Measurements from ENCODE around the gene CYTH2.

CYTH2 gene

DNA sequence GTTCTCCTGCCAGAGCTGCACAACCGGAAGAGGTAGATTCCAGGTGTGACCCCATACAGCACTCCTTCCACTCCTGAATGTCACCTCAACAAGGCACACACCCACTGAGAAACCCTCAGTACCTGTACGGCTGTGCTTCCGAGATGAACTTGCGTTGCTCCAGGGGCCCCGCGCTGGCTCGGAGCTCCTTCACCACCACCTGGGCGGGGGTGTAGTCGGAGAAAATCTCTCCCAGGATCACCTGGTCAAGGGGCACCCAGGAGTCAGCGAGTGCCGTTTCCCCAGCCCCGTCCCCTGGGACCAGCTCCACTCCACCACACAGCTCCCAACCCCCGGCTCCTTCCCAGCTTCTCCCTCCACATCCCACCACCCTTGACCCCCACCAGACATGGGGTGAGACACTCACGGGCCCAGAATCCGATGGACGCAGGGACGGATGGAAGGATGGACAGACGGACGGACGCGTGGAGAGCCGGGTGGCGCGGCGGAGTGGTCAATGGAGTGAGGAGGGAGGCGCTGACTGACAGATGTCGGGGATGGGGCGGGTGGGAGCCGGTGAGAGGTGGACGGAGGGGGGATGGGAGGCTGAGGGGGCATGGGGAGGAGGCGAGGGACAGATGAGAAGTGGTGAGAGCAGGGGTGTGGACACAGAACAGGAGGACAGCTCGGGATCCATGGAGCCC lies 39.7 kb downstream of the CYTH2 start:
- Histone ChIP-seq H4K20me1 (ENCODE audit: control insufficient read depth, insufficient read depth, low read depth, low read length) (peaks cover 2% of the 10 kb centered on the region; the same call in 1 of the 2 replicates), H3K27me3 (ENCODE audit: control insufficient read depth, low read length) (peaks cover 9% of the 10 kb centered on the region), H3K9me2 (replicated peaks; ENCODE audit: control insufficient read depth, low read length) (no peaks in the 10 kb centered on the region), H3K36me3 (ENCODE audit: control insufficient read depth, low read length) (no peaks in the 10 kb centered on the region), H3K79me2 (ENCODE audit: control insufficient read depth, low read length) (no peaks in the 10 kb centered on the region), H3F3A (ENCODE audit: control insufficient read depth, insufficient read depth) (peaks cover 13% of the 10 kb centered on the region), H3K9me3 (ENCODE audit: control insufficient read depth, insufficient read depth, low read length) (no peaks in the 10 kb centered on the region), H3K27ac (ENCODE audit: low read depth, low read length) (no peak overlapping the region), H3K4me2 (ENCODE audit: low read length) (no peak overlapping the region), H3K4me1 (ENCODE audit: control insufficient read depth, low read length) (peaks cover 29% of the 10 kb centered on the region), H3K4me3 (ENCODE audit: low read length) (no peak overlapping the region)
- TF ChIP-seq EZH2phosphoT487 (IDR thresholded peaks at IDR 0.05; ENCODE audit: borderline replicate concordance, low read length): no peak
- TF ChIP-seq, protein P1, sequence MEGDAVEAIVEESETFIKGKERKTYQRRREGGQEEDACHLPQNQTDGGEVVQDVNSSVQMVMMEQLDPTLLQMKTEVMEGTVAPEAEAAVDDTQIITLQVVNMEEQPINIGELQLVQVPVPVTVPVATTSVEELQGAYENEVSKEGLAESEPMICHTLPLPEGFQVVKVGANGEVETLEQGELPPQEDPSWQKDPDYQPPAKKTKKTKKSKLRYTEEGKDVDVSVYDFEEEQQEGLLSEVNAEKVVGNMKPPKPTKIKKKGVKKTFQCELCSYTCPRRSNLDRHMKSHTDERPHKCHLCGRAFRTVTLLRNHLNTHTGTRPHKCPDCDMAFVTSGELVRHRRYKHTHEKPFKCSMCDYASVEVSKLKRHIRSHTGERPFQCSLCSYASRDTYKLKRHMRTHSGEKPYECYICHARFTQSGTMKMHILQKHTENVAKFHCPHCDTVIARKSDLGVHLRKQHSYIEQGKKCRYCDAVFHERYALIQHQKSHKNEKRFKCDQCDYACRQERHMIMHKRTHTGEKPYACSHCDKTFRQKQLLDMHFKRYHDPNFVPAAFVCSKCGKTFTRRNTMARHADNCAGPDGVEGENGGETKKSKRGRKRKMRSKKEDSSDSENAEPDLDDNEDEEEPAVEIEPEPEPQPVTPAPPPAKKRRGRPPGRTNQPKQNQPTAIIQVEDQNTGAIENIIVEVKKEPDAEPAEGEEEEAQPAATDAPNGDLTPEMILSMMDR (IDR thresholded peaks at IDR 0.05; ENCODE audit: low read depth, low read length, poor library complexity, severe bottlenecking): no peak

DNA sequence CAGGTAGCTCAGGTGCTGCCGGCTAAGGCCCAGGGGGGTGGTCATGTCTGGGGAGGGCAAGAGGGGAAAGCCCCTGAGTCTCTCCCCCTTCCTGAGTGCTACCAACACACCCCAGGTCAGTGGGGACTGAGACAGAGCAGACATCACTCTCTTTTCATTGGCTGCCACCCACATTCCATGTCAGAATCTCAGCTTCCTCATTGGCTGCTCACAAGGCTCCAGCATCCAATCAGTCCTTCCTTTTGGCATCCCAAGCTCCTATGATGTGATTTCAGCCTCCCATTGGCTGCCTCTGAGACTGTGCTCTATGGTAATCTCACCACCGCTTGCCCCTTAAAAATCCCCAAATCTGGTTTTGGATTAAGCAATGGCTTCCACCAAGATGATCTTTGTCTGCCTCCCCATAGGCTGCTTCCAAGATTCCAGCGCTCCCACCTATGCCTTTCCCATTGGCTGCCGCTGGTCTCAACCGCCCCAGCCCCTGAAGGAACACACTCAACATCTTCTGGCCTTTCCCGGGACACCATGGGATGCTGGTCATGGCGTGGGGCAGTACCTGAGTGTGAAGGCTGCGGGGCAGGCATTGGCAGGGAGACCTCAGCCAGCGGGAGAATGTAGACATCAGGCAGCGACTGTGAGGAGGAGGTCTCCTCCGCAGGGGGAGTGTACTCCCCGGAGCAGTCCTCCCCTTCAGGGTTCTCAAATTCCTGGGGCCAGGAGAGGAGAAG lies 40.5 kb downstream of the CYTH2 start:
- H3K4me2 ChIP-seq (ENCODE audit: low read length): no peak overlapping the region

DNA sequence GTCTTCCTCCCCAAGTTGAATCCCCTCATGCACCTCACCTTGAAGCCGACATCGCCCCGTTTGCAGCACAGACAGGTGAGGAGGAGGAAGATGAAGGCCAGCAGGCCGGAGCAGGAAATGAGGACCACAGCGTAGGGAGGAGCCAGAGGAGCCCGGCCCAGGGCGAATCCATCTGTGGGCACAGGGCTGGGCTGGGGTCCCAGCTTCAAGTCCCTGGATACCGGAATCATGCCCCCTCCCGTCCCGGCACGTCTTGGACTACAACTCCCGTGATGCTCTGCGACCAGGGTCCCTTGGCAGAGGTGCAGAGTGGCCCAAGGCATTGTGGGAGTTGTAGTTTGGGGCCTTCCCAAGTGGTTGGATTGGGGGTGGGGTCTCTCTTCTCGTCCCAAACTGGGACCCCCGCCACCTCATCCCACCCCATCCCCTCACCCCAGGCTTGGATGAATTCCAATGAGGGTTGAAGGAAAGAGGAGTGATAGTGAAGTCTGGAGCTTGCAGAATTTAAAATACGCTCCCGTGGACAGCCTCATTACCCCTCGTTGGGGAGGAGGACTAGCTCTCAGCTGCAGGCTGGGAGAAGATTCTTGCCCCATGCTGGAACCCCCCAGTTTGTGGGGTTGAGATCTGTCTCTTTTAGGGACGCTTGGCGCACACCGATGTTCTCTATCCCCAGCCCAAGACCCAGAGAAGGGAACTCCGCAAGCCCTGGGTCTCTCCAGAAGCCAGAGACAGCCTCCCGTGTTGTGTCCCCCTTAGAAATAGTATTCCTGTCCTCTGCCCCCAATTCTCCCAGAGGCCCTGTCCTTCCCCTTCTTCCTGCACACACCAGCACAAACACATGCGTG lies 41.5 kb downstream of the CYTH2 start:
- Histone ChIP-seq H3K4me2 (ENCODE audit: low read length) (peak overlapping the region; percentile 80), H3K36me3 (ENCODE audit: control insufficient read depth, low read length) (no peaks in the 10 kb centered on the region), H3K9me3 (ENCODE audit: control insufficient read depth, insufficient read depth, low read length) (no peaks in the 10 kb centered on the region), H3K27me3 (ENCODE audit: control insufficient read depth, low read length) (peaks cover 9% of the 10 kb centered on the region), H3K79me2 (ENCODE audit: control insufficient read depth, low read length) (no peaks in the 10 kb centered on the region), H3K4me1 (ENCODE audit: control insufficient read depth, low read length) (peaks cover 32% of the 10 kb centered on the region), H3K9me2 (replicated peaks; ENCODE audit: control insufficient read depth, low read length) (no peaks in the 10 kb centered on the region), H3K27ac (ENCODE audit: low read depth, low read length) (no peak overlapping the region), H3F3A (ENCODE audit: control insufficient read depth, insufficient read depth) (peaks cover 16% of the 10 kb centered on the region), H4K20me1 (ENCODE audit: control insufficient read depth, insufficient read depth, low read depth, low read length) (peaks cover 2% of the 10 kb centered on the region; the same call in 1 of the 2 replicates), H3K4me3 (ENCODE audit: low read length) (peak overlapping the region; percentile 87)
- TF ChIP-seq, protein P1 (IDR thresholded peaks at IDR 0.05; ENCODE audit: low read depth, low read length, poor library complexity, severe bottlenecking): no peak
- no peak for TF ChIP-seq EZH2phosphoT487 (IDR thresholded peaks at IDR 0.05; ENCODE audit: borderline replicate concordance, low read length)

More for the DNA sequence above, 40.5 kb downstream of the CYTH2 start:
- Histone ChIP-seq H3K79me2 (ENCODE audit: control insufficient read depth, low read length) (no peaks in the 10 kb centered on the region), H3K9me3 (ENCODE audit: control insufficient read depth, insufficient read depth, low read length) (no peaks in the 10 kb centered on the region), H3K27me3 (ENCODE audit: control insufficient read depth, low read length) (peaks cover 9% of the 10 kb centered on the region), H4K20me1 (ENCODE audit: control insufficient read depth, insufficient read depth, low read depth, low read length) (peaks cover 2% of the 10 kb centered on the region; the same call in 1 of the 2 replicates), H3K4me3 (ENCODE audit: low read length) (no peak overlapping the region), H3F3A (ENCODE audit: control insufficient read depth, insufficient read depth) (peaks cover 13% of the 10 kb centered on the region), H3K9me2 (replicated peaks; ENCODE audit: control insufficient read depth, low read length) (no peaks in the 10 kb centered on the region), H3K36me3 (ENCODE audit: control insufficient read depth, low read length) (no peaks in the 10 kb centered on the region), H3K4me1 (ENCODE audit: control insufficient read depth, low read length) (peaks cover 32% of the 10 kb centered on the region), H3K27ac (ENCODE audit: low read depth, low read length) (no peak overlapping the region)
- TF ChIP-seq, protein P1 (IDR thresholded peaks at IDR 0.05; ENCODE audit: low read depth, low read length, poor library complexity, severe bottlenecking): no peak
- no peak for TF ChIP-seq EZH2phosphoT487 (IDR thresholded peaks at IDR 0.05; ENCODE audit: borderline replicate concordance, low read length)

Measured in DOHH2 (cell line).